ENCODE data around the gene HCST.

HCST gene

GRCh38 chr19:35897706-35898451 lies 4.5 kb upstream of the HCST start:
- no peak for DNase-seq (ENCODE audit: low read depth)
- peak overlapping the region; percentile 99 for H3K4me3 ChIP-seq (ENCODE audit: low read depth, low read length)
- TF ChIP-seq, protein P1, sequence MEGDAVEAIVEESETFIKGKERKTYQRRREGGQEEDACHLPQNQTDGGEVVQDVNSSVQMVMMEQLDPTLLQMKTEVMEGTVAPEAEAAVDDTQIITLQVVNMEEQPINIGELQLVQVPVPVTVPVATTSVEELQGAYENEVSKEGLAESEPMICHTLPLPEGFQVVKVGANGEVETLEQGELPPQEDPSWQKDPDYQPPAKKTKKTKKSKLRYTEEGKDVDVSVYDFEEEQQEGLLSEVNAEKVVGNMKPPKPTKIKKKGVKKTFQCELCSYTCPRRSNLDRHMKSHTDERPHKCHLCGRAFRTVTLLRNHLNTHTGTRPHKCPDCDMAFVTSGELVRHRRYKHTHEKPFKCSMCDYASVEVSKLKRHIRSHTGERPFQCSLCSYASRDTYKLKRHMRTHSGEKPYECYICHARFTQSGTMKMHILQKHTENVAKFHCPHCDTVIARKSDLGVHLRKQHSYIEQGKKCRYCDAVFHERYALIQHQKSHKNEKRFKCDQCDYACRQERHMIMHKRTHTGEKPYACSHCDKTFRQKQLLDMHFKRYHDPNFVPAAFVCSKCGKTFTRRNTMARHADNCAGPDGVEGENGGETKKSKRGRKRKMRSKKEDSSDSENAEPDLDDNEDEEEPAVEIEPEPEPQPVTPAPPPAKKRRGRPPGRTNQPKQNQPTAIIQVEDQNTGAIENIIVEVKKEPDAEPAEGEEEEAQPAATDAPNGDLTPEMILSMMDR (IDR thresholded peaks at IDR 0.05; ENCODE audit: insufficient read depth, low read depth, low read length, missing control alignments) = no peak

DNA sequence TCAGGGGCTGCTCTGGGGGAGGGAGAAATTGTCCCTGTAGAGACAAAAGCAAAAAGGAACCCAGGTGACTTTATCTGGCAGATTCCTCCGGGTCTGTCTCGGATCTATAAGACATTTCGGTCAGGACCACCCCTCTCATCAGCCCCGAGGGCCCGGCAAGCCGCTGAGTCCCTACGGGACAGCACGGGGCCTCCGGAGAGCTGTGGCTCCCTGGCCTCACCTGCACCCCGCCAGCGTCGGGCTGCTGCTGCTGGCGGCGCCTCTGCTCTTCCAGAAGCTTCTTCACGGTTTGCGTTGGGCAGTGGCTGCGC lies 3.9 kb upstream of the HCST start:
- TF ChIP-seq, protein P1 (IDR thresholded peaks at IDR 0.05; ENCODE audit: insufficient read depth, low read depth, low read length, missing control alignments) = no peak
- no peak for DNase-seq (ENCODE audit: low read depth)
- peak overlapping the region; percentile 99 for H3K4me3 ChIP-seq (ENCODE audit: low read depth, low read length)

- DNase-seq (ENCODE audit: low read depth) = peak; percentile 95
- H3K4me3 ChIP-seq (ENCODE audit: low read depth, low read length) = peak overlapping the region; percentile 99
- TF ChIP-seq, protein P1 (IDR thresholded peaks at IDR 0.05; ENCODE audit: insufficient read depth, low read depth, low read length, missing control alignments) = no peak
Observed at GRCh38 chr19:35899547-35900214, 2.6 kb upstream of the HCST start.

- TF ChIP-seq, protein P1 (IDR thresholded peaks at IDR 0.05; ENCODE audit: insufficient read depth, low read depth, low read length, missing control alignments) = no peak
- no peak for DNase-seq (ENCODE audit: low read depth)
- peak overlapping the region; percentile 99 for H3K4me3 ChIP-seq (ENCODE audit: low read depth, low read length)
Observed at GRCh38 chr19:35901055-35901644, 1.2 kb upstream of the HCST start.

DNA sequence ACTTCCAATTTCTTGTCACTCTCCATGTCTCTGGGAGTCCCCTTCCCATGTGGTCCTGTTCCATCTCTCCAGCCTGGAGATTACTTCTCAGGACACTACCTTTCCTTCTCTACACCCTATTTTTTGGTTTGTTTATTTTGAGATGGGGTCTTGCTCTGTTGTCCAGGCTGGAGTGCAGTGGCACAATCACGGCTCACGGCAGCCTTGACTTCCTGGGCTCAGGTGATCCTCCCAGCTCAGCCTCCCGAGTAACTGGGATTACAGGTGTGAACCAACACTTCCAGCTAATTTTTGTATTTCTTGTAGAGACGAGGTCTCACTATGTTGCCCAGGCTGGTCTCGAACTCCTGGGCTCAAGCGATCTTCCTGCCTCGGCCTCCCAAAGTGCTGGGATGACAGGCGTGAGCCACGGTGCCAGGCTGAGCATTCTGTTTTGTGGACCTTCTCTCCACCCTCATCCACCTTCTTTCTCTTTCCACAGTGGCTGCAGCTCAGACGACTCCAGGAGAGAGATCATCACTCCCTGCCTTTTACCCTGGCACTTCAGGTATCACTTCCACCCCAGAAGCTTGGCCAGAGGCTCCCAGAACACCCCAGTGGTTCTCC lies 644 bp downstream of the HCST start:
- TF ChIP-seq, protein P1 (IDR thresholded peaks at IDR 0.05; ENCODE audit: insufficient read depth, low read depth, low read length, missing control alignments) = no peak
- no peak for DNase-seq (ENCODE audit: low read depth)
- peak overlapping the region; percentile 99 for H3K4me3 ChIP-seq (ENCODE audit: low read depth, low read length)

DNA sequence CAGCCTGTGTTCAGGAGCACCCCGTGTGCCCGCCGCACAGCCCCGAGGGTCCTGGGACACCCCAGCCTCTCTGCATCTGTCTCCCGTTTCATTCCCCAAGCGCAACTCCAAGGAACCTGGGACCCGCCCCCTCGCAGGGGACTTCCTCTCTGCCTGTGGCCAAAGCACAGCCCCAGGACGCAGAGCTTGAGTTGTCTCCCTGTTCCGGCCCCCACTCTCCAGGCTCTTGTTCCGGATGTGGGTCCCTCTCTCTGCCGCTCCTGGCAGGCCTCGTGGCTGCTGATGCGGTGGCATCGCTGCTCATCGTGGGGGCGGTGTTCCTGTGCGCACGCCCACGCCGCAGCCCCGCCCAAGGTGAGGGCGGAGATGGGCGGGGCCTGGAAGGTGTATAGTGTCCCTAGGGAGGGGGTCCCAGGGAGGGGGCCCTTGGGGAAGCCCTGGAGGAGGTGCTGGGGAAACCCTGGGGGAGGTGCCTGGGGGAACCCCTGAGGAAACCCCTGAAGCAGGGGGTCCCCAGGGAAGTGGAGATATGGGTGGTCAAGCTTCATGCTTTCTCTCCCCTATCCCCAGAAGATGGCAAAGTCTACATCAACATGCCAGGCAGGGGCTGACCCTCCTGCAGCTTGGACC lies 1.3 kb downstream of the HCST start:
- peak; percentile 96 for DNase-seq (ENCODE audit: low read depth)
- TF ChIP-seq, protein P1 (IDR thresholded peaks at IDR 0.05; ENCODE audit: insufficient read depth, low read depth, low read length, missing control alignments) = no peak
- peak overlapping the region; percentile 99 for H3K4me3 ChIP-seq (ENCODE audit: low read depth, low read length)

Data from GM12865 (cell line).